ENCODE data around the gene KIF16B. TPM values are rescaled to one million over a fixed set of nuclear protein-coding genes. Genes with fewer than 3 reads are reported as not detected.

KIF16B gene
- total RNA-seq, 4 donors from 2014 or later: 19.9 to 40.2 (median 20.5) TPM

DNA sequence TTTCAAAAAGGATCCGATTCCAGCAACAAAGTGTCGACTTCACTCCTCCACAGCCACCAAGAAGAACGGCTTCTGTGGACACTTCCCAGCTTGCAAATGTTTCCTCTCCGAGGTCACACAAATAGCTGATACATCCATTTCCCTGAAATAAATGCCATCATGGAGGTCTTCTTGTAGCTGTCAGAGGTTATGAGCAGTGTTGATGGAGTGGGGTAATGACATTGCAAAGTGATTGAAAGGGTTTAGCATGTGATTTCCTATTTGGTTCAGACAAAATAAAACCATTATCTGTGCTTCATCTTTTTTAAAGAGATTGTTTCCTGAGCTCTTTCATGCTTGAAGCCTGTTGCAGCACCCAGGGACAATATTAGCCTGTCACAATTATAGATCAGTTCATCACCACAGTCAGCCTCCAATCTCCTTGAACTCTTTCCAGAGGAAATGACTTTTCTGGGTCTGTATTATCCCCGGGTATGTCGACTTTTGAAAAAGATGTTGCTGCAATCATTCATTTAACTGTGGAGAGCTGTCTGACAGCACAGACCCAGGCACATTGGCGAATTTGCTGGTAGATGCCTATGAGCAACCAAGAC lies 16.9 kb upstream of the KIF16B start:
- H3K27ac ChIP-seq: no peak overlapping the region
- TF ChIP-seq POLR2A (IDR thresholded peaks at IDR 0.05) (no peak), EP300 (IDR thresholded peaks at IDR 0.05) (no peak)
- TF ChIP-seq, protein P1, sequence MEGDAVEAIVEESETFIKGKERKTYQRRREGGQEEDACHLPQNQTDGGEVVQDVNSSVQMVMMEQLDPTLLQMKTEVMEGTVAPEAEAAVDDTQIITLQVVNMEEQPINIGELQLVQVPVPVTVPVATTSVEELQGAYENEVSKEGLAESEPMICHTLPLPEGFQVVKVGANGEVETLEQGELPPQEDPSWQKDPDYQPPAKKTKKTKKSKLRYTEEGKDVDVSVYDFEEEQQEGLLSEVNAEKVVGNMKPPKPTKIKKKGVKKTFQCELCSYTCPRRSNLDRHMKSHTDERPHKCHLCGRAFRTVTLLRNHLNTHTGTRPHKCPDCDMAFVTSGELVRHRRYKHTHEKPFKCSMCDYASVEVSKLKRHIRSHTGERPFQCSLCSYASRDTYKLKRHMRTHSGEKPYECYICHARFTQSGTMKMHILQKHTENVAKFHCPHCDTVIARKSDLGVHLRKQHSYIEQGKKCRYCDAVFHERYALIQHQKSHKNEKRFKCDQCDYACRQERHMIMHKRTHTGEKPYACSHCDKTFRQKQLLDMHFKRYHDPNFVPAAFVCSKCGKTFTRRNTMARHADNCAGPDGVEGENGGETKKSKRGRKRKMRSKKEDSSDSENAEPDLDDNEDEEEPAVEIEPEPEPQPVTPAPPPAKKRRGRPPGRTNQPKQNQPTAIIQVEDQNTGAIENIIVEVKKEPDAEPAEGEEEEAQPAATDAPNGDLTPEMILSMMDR (IDR thresholded peaks at IDR 0.05): no peak
- H3K4me1 ChIP-seq: no peaks in the 10 kb centered on the region
- no peak overlapping the region for H3K4me3 ChIP-seq
- H3K36me3 ChIP-seq: no peaks in the 10 kb centered on the region
- no peaks in the 10 kb centered on the region for H3K27me3 ChIP-seq
- H3K9me3 ChIP-seq: no peaks in the 10 kb centered on the region
- 54 to 55% methylated on average over 7 of the region's 7 CpGs for WGBS, 2 donors
- DNase-seq (ENCODE audit: low spot score in 2 of 2): no peak

DNA sequence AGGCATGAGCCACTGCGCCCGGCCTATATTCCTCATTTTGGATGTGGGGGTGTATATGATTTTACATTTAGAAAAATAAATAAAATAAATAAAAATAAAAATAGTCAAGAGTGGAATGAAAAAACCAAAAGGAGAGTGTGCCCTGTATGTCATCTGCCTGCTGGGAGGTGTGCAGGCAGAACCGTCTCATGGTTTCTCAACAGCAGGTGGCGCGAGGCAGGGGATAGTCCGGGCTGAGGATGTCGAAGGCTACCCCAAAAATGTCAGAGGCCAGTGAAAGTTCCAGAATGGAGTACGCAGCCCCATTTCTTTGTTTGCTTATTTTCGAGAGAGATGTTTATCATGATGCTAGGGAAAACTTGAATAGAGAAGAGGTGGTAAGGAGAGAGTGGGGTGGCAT lies 16.4 kb upstream of the KIF16B start:
- no peak for DNase-seq (ENCODE audit: low spot score in 2 of 2)
- no peaks in the 10 kb centered on the region for H3K36me3 ChIP-seq
- no peak overlapping the region for H3K27ac ChIP-seq
- TF ChIP-seq, protein P1 (IDR thresholded peaks at IDR 0.05): no peak
- TF ChIP-seq EP300 (IDR thresholded peaks at IDR 0.05) (no peak), POLR2A (IDR thresholded peaks at IDR 0.05) (no peak)
- H3K9me3 ChIP-seq: no peaks in the 10 kb centered on the region
- WGBS, 2 donors: 85 to 90% methylated on average over 9 of the region's 9 CpGs
- no peaks in the 10 kb centered on the region for H3K27me3 ChIP-seq
- no peaks in the 10 kb centered on the region for H3K4me1 ChIP-seq
- no peak overlapping the region for H3K4me3 ChIP-seq

DNA sequence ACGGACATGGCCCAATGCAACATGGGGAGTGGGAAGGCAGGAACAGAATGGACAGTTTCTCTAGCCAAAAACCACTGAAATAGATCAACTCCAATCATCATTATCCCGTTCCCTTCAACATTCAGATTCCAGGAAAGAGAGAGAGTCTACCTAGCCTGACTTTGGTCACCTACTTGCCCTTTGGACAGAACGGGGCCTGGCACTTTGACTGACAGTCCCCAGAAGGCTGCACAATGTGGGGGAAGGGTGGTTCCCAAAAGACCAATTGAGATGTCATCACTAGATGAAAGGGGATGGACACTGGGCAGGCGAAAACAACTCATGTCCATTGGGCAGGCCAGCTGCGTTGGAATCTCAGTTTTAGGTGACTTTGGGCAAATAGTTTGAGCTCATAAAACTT lies 15.0 kb upstream of the KIF16B start:
- 84 to 87% methylated on average over 5 of the region's 5 CpGs for WGBS, 2 donors
- H3K4me1 ChIP-seq: no peaks in the 10 kb centered on the region
- TF ChIP-seq, protein P1 (IDR thresholded peaks at IDR 0.05): no peak
- TF ChIP-seq EP300 (IDR thresholded peaks at IDR 0.05): no peak
- no peak for TF ChIP-seq POLR2A (IDR thresholded peaks at IDR 0.05)
- no peak overlapping the region for H3K4me3 ChIP-seq
- H3K9me3 ChIP-seq: no peaks in the 10 kb centered on the region
- no peaks in the 10 kb centered on the region for H3K36me3 ChIP-seq
- no peaks in the 10 kb centered on the region for H3K27me3 ChIP-seq
- DNase-seq (ENCODE audit: low spot score in 2 of 2): no peak
- H3K27ac ChIP-seq: no peak overlapping the region

- DNase-seq (ENCODE audit: low spot score in 2 of 2): no peak
- H3K36me3 ChIP-seq: no peaks in the 10 kb centered on the region
- no peaks in the 10 kb centered on the region for H3K27me3 ChIP-seq
- 81 to 87% methylated on average over 2 of the region's 2 CpGs for WGBS, 2 donors
- H3K27ac ChIP-seq: no peak overlapping the region
- no peaks in the 10 kb centered on the region for H3K4me1 ChIP-seq
- no peaks in the 10 kb centered on the region for H3K9me3 ChIP-seq
- H3K4me3 ChIP-seq: no peak overlapping the region
- TF ChIP-seq, protein P1 (IDR thresholded peaks at IDR 0.05): no peak
- TF ChIP-seq EP300 (IDR thresholded peaks at IDR 0.05): no peak
These were observed 13.8 kb upstream of the KIF16B start for GRCh38 chr20:16587066-16587465.

- peaks cover 0 to 7% (median 0%) of the 10 kb centered on the region in 4 donors for H3K4me1 ChIP-seq
- H3K36me3 ChIP-seq: no peaks in the 10 kb centered on the region
- 74 to 75% methylated on average over 2 of the region's 2 CpGs for WGBS, 2 donors
- DNase-seq (ENCODE audit: low spot score in 2 of 2): no peak
- no peaks in the 10 kb centered on the region for H3K9me3 ChIP-seq
- H3K27me3 ChIP-seq: no peaks in the 10 kb centered on the region
- H3K4me3 ChIP-seq: no peak overlapping the region
- H3K27ac ChIP-seq: no peak overlapping the region
- TF ChIP-seq, protein P1 (IDR thresholded peaks at IDR 0.05): no peak
- TF ChIP-seq EP300 (IDR thresholded peaks at IDR 0.05) (no peak), POLR2A (IDR thresholded peaks at IDR 0.05) (no peak)
These were observed 10.2 kb upstream of the KIF16B start for GRCh38 chr20:16583474-16583873.
